GM12878 (cell line): ENCODE data around the gene PHF20.
A peak's percentile ranks its signal among the peaks of the same experiment; 100 is the strongest.

Source experiments
- ETV6 ChIP-seq, 2 experiments: fragments of 450-650 bp in 1 of 2; IDR thresholded peaks in 1 of 2; conservative IDR thresholded peaks in 1 of 2; 2 replicates each; pipeline ENCODE4 v1.6.1; 2014; ENCODE audit warnings: antibody characterized with exemption in 1 of 2, borderline replicate concordance in 1 of 2, low read depth in 1 of 2, mild to moderate bottlenecking in 1 of 2, moderate library complexity in 1 of 2
- EZH2 ChIP-seq: IDR thresholded peaks from 2 replicates; pipeline ENCODE4 v1.6.1; 2012; ENCODE audit warnings: low read depth, mild to moderate bottlenecking, control low read depth, inconsistent platforms, low read length, borderline replicate concordance; ENCODE audit not compliant: control insufficient read depth
- NR2C2 ChIP-seq: IDR thresholded peaks from 2 replicates; pipeline ENCODE4 v1.6.1; 2011; ENCODE audit warnings: borderline replicate concordance, low read depth; ENCODE audit not compliant: control insufficient read depth, insufficient read length
- POLR2A ChIP-seq: IDR thresholded peaks from 2 replicates; pipeline ENCODE4 v1.6.1; 2011; ENCODE audit warnings: low read depth, mild to moderate bottlenecking, low read length
- STAT1 ChIP-seq: fragments of 450-650 bp; conservative IDR thresholded peaks from 2 replicates; pipeline ENCODE4 v1.6.1; 2014; ENCODE audit warnings: antibody characterized with exemption, mild to moderate bottlenecking
- TF ChIP-seq, protein P1 (sequence below): IDR thresholded peaks from 2 replicates; pipeline ENCODE4 v1.6.1; 2012; ENCODE audit warnings: low read depth, low read length, improper control_type of control experiment
- TF ChIP-seq, protein P2 (sequence below), 3 experiments: IDR thresholded peaks in 2 of 3; conservative IDR thresholded peaks in 1 of 3; 2 replicates each; pipeline ENCODE4 v1.5.1; 2011; ENCODE audit warnings: low read depth in 3 of 3, low read length in 3 of 3, mild to moderate bottlenecking in 3 of 3, control low read depth in 2 of 3, moderate library complexity in 2 of 3, inconsistent platforms in 1 of 3, mixed read lengths in 1 of 3; ENCODE audit not compliant: control insufficient read depth in 2 of 3, insufficient read depth in 1 of 3; ENCODE audit errors: extremely low read depth in 1 of 3
- TF ChIP-seq, protein P3 (sequence below): IDR thresholded peaks from 2 replicates; pipeline ENCODE4 v1.6.1; 2012; ENCODE audit warnings: low read length, inconsistent platforms

DNA sequence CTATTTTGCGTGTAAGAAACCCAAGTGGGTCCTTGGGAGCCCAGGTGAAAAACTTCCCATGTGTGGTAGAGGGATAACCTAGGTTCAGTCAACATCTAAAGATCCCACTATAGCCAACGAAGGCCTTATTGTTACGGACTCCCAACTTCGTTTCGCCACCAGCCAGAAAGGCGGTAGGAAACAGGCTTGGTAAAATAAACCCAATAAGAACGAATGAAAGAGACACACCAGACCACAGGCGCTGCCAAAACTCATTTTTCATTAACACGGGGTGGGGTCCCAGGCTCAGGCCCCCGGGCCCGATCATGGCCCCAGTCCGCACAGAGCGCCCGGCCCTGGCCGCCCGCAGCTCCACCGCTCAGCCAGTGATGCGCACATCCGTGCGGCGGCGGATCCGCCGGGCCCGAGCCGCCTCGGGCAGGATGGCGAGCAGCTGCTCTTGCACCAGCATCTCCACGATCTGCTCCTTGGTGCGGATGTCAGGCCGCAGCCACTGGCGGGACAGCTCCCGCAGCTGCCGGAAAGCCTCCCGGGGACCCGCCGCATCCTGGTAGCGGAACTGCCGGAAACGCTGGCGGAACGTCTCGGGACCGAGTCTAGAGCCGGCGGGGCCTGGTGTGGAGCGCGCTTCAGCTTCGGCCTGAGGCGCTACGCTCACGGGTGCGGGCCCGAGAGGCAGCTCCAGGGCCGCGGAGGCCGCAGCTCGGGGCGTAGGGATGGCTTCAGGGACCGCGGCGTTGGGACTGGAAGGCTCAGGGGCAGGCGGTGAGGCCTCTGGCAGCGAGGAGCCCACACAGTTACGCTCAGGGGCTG, 181.8 kb downstream of the PHF20 start:
- TF ChIP-seq POLR2A (no peak), EZH2 (no peak), STAT1 (no peak), ETV6 (conservative IDR thresholded peaks at IDR 0.05 in 1 of 2, IDR thresholded peaks at IDR 0.05 in 1 of 2; ENCODE audit: borderline replicate concordance in 1 of 2, low read depth in 1 of 2) (0 out of 4 replicates have a peak, but pooled peaks of 1 of the 2 experiments have one; percentile 20), NR2C2 (no peak)
- TF ChIP-seq, protein P1, sequence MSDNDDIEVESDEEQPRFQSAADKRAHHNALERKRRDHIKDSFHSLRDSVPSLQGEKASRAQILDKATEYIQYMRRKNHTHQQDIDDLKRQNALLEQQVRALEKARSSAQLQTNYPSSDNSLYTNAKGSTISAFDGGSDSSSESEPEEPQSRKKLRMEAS = no peak
- TF ChIP-seq, protein P2, sequence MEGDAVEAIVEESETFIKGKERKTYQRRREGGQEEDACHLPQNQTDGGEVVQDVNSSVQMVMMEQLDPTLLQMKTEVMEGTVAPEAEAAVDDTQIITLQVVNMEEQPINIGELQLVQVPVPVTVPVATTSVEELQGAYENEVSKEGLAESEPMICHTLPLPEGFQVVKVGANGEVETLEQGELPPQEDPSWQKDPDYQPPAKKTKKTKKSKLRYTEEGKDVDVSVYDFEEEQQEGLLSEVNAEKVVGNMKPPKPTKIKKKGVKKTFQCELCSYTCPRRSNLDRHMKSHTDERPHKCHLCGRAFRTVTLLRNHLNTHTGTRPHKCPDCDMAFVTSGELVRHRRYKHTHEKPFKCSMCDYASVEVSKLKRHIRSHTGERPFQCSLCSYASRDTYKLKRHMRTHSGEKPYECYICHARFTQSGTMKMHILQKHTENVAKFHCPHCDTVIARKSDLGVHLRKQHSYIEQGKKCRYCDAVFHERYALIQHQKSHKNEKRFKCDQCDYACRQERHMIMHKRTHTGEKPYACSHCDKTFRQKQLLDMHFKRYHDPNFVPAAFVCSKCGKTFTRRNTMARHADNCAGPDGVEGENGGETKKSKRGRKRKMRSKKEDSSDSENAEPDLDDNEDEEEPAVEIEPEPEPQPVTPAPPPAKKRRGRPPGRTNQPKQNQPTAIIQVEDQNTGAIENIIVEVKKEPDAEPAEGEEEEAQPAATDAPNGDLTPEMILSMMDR (IDR thresholded peaks at IDR 0.05 in 2 of 3, conservative IDR thresholded peaks at IDR 0.05 in 1 of 3; ENCODE audit: control insufficient read depth in 2 of 3, extremely low read depth in 1 of 3, insufficient read depth in 1 of 3, low read depth in 3 of 3, low read length in 3 of 3) = no peak
- TF ChIP-seq, protein P3, sequence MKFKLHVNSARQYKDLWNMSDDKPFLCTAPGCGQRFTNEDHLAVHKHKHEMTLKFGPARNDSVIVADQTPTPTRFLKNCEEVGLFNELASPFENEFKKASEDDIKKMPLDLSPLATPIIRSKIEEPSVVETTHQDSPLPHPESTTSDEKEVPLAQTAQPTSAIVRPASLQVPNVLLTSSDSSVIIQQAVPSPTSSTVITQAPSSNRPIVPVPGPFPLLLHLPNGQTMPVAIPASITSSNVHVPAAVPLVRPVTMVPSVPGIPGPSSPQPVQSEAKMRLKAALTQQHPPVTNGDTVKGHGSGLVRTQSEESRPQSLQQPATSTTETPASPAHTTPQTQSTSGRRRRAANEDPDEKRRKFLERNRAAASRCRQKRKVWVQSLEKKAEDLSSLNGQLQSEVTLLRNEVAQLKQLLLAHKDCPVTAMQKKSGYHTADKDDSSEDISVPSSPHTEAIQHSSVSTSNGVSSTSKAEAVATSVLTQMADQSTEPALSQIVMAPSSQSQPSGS = no peak
